ENCODE data around the gene RAD51B.

The RAD51B gene

GRCh38 chr14:68375376-68375775 lies 555.8 kb downstream of the RAD51B start:
- DNase-seq, result no peak

GRCh38 chr14:68376067-68376779 lies 556.6 kb downstream of the RAD51B start:
- no peak for DNase-seq

- no peak for DNase-seq
Observed at GRCh38 chr14:68377006-68377405, 557.4 kb downstream of the RAD51B start.

- DNase-seq, result no peak
Observed at GRCh38 chr14:68377459-68377858, 557.9 kb downstream of the RAD51B start.

- no peak for DNase-seq
Observed at GRCh38 chr14:68379510-68380328, 560.1 kb downstream of the RAD51B start.

GRCh38 chr14:68380329-68380741 lies 560.8 kb downstream of the RAD51B start:
- no peak for DNase-seq

- DNase-seq, result no peak
Observed at GRCh38 chr14:68384335-68384734, 564.8 kb downstream of the RAD51B start.

- DNase-seq, result no peak
Observed at GRCh38 chr14:68384881-68385280, 565.3 kb downstream of the RAD51B start.

GRCh38 chr14:68386446-68386845 lies 566.9 kb downstream of the RAD51B start:
- no peak for DNase-seq

- no peak for DNase-seq
Observed at GRCh38 chr14:68386950-68387779, 567.6 kb downstream of the RAD51B start.

- DNase-seq, result no peak
Observed at GRCh38 chr14:68389943-68390342, 570.4 kb downstream of the RAD51B start.

- no peak for DNase-seq
Observed at GRCh38 chr14:68390741-68391140, 571.2 kb downstream of the RAD51B start.

- no peak for DNase-seq
Observed at GRCh38 chr14:68391311-68392014, 571.9 kb downstream of the RAD51B start.

GRCh38 chr14:68392393-68393141 lies 573.0 kb downstream of the RAD51B start:
- DNase-seq, result no peak

- no peak for DNase-seq
Observed at GRCh38 chr14:68393259-68393658, 573.7 kb downstream of the RAD51B start.

GRCh38 chr14:68394118-68394763 lies 574.7 kb downstream of the RAD51B start:
- no peak for DNase-seq

- DNase-seq, result no peak
Observed at GRCh38 chr14:68394764-68395143, 575.2 kb downstream of the RAD51B start.

GRCh38 chr14:68395604-68396003 lies 576.0 kb downstream of the RAD51B start:
- DNase-seq, result no peak

- DNase-seq, result no peak
Observed at GRCh38 chr14:68396461-68396860, 576.9 kb downstream of the RAD51B start.

GRCh38 chr14:68397371-68397811 lies 577.8 kb downstream of the RAD51B start:
- DNase-seq, result no peak

GRCh38 chr14:68397822-68398221 lies 578.2 kb downstream of the RAD51B start:
- no peak for DNase-seq

All from stimulated activated CD4-positive, alpha-beta T cell treated with anti-CD3 and anti-CD28 coated beads, Interleukin-4, amount 100 ng/mL, for 1 hour (primary cell).